A673 (cell line): Measurements from ENCODE around the gene ABCC10. TPM values are rescaled to one million over a fixed set of nuclear protein-coding genes. Genes with fewer than 3 reads are reported as not detected.
"Not testable (repeated sequence)": the region's sequence is repeated elsewhere in the genome, so short reads cannot be mapped to it uniquely, and the experiment has no call there.

Source experiments
- BruUV-seq: library from RNA; stranded (reverse); fragments of 400-500 nt; replicated peaks from 2 replicates; lab custom pipeline; 2021; lab: Mats Ljungman, UMichigan
- CTCF ChIA-PET: fragments of 300-600 bp; sonication (Branson Sonifier 250); formaldehyde crosslinking; loops from one replicate; lab custom pipeline; 2022; ENCODE audit warnings: antibody characterized with exemption; lab: Charles Lee
- POLR2A ChIA-PET: fragments of 300-600 bp; sonication (Branson Sonifier 250); formaldehyde crosslinking; loops from one replicate; lab custom pipeline; 2022; ENCODE audit warnings: antibody characterized with exemption; ENCODE audit not compliant: low non-redundant PET; lab: Charles Lee
- DNase-seq: peaks from one replicate; pipeline ENCODE4 v3.0.0-alpha.2; 2015; ENCODE audit warnings: low spot score
- H3K27ac ChIP-seq: fragments of 200-600 bp; sonication (generic); 2 replicates; pipeline ENCODE4 v1.5.1; 2016; ENCODE audit warnings: mixed run types, low read depth, mild to moderate bottlenecking, mixed read lengths, antibody characterized with exemption, low read length; ENCODE audit not compliant: poor library complexity, severe bottlenecking
- H3K27me3 ChIP-seq: fragments of 200-600 bp; sonication (generic); replicated peaks from 2 replicates; pipeline ENCODE4 v1.6.1; 2017; ENCODE audit warnings: mixed run types, low read depth, mild to moderate bottlenecking, mixed read lengths, antibody characterized with exemption, low read length; ENCODE audit not compliant: insufficient read depth, poor library complexity
- H3K36me3 ChIP-seq: fragments of 200-600 bp; sonication (generic); 2 replicates; pipeline ENCODE4 v1.6.1; 2016; ENCODE audit warnings: mixed run types, mild to moderate bottlenecking, mixed read lengths, antibody characterized with exemption, low read length; ENCODE audit not compliant: insufficient read depth, poor library complexity, severe bottlenecking
- H3K4me1 ChIP-seq: fragments of 200-600 bp; sonication (generic); 2 replicates; pipeline ENCODE4 v1.6.1; 2017; ENCODE audit warnings: mixed run types, mild to moderate bottlenecking, mixed read lengths, antibody characterized with exemption, low read length; ENCODE audit not compliant: insufficient read depth, poor library complexity, severe bottlenecking
- H3K4me3 ChIP-seq: fragments of 200-600 bp; sonication (generic); 2 replicates; pipeline ENCODE4 v1.5.1; 2016; ENCODE audit warnings: low read depth, mixed run types, mild to moderate bottlenecking, mixed read lengths, low read length; ENCODE audit not compliant: poor library complexity, severe bottlenecking
- H3K9me3 ChIP-seq: fragments of 200-600 bp; sonication (generic); 2 replicates; pipeline ENCODE4 v1.6.1; 2016; ENCODE audit warnings: mixed run types, low read depth, mild to moderate bottlenecking, mixed read lengths, antibody characterized with exemption, low read length; ENCODE audit not compliant: poor library complexity, severe bottlenecking
- EZH2 ChIP-seq: fragments of 200-600 bp; sonication (generic); IDR thresholded peaks from 2 replicates; pipeline ENCODE4 v1.6.1; 2017; ENCODE audit warnings: borderline replicate concordance, low read depth, mild to moderate bottlenecking, mixed read lengths, antibody characterized with exemption, low read length; ENCODE audit not compliant: poor library complexity, severe bottlenecking
- intact Hi-C: fragments of 100-400 bp; cut with micrococcal nuclease; formaldehyde crosslinking; loops from one replicate; pipeline ENCODE4 v1.10.0; 2022; ENCODE audit not compliant: unreplicated experiment
- total RNA-seq: library from RNA; stranded (reverse); gene quantifications from 2 replicates; pipeline ENCODE4 v1.2.3, GENCODE V29; 2021
- TF ChIP-seq, protein P1 (sequence below): fragments of 300-800, 200-600 bp; sonication (generic); conservative IDR thresholded peaks from 2 replicates; pipeline ENCODE4 v1.5.1; 2017; ENCODE audit warnings: low read depth, mild to moderate bottlenecking, antibody characterized with exemption, low read length, moderate library complexity, mixed read lengths

The ABCC10 gene
- total RNA-seq, 1 experiment from 2014 or later: 46.4 TPM

- H3K27ac ChIP-seq: no peak overlapping the region
- TF ChIP-seq EZH2: no peak
- TF ChIP-seq, protein P1, sequence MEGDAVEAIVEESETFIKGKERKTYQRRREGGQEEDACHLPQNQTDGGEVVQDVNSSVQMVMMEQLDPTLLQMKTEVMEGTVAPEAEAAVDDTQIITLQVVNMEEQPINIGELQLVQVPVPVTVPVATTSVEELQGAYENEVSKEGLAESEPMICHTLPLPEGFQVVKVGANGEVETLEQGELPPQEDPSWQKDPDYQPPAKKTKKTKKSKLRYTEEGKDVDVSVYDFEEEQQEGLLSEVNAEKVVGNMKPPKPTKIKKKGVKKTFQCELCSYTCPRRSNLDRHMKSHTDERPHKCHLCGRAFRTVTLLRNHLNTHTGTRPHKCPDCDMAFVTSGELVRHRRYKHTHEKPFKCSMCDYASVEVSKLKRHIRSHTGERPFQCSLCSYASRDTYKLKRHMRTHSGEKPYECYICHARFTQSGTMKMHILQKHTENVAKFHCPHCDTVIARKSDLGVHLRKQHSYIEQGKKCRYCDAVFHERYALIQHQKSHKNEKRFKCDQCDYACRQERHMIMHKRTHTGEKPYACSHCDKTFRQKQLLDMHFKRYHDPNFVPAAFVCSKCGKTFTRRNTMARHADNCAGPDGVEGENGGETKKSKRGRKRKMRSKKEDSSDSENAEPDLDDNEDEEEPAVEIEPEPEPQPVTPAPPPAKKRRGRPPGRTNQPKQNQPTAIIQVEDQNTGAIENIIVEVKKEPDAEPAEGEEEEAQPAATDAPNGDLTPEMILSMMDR: no peak
- ChIA-PET CTCF (no interaction called here), POLR2A (no interaction called here)
- H3K27me3 ChIP-seq: no peaks in the 10 kb centered on the region
- peak; percentile 33 for DNase-seq
- intact Hi-C loops: no loop called here
- no peaks in the 10 kb centered on the region for H3K9me3 ChIP-seq
- H3K36me3 ChIP-seq: no peaks in the 10 kb centered on the region
- H3K4me1 ChIP-seq: peaks cover 9% of the 10 kb centered on the region
- H3K4me3 ChIP-seq: no peak overlapping the region
- BruUV-seq: no TSS peak
These were observed 37.5 kb upstream of the ABCC10 start for GRCh38 chr6:43389730-43390295.

DNA sequence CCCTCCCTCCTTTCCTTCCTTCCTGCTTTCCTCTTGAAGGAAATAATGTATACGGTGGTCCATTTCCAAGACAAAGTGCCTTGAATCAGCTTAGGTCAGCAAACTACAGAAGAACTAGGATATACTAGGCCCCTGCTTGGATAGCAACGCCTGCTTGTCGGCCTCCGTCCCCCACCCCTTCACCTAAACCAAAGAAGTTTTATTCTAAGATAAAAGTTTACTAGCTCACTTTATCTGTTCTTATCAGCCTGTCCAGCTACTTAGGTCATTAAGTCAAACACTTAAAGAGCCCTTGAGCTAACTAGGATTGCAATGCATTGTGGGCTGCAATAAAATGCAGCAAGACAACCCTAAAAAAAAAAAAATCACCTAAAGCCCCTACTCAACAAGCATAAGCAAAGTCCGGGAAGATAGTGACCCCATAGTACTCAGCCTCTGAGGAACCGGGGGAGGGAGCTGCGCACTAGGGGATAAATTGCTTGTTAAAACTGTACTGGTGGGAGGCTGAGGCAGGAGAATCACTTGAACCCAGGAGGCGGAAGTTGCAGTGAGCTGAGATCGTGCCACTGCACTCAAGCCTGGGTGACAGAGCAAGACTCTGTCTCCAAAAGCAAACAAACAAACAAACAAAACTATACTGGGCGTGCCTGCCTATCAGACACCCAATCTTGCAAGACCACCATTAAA is 36.4 kb upstream of the ABCC10 start:
- intact Hi-C loops: not testable (repeated sequence)

DNA sequence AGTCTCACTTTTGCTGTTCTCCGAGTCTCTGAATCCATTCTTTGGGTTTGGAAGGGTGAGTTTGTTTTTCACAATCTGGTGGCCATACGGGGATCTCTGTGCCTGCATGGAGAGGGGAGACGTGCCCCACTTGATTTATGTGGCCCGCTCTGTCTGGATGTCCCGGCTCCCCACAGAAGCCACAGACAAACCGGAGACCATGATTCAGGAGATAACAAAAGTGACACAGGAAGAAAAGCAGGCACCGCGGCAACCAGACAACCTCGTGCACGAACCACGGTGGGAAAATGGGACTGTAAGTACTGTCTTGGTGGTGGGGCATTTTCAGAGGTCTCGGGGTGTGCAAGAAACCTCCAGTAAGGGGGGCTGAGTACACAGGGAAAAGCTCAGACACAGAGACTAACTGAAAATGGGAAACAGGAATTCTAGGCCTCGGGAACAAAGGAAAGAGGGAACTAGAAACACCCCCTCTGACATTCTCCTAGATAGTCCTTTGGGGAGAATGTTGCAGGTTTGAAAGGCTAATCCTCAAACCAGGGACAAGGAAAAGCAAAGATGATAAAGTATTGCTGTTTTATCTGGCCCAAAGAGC is 35.8 kb upstream of the ABCC10 start:
- TF ChIP-seq, protein P1: no peak
- no peak for TF ChIP-seq EZH2
- no peaks in the 10 kb centered on the region for H3K9me3 ChIP-seq
- peaks cover 9% of the 10 kb centered on the region for H3K4me1 ChIP-seq
- no peaks in the 10 kb centered on the region for H3K36me3 ChIP-seq
- no peak for DNase-seq
- POLR2A ChIA-PET: no interaction called here
- intact Hi-C loops: no loop called here
- CTCF ChIA-PET: no interaction called here
- BruUV-seq: no TSS peak
- no peak overlapping the region for H3K27ac ChIP-seq
- H3K4me3 ChIP-seq: no peak overlapping the region
- H3K27me3 ChIP-seq: no peaks in the 10 kb centered on the region

More for the DNA sequence above, 36.4 kb upstream of the ABCC10 start:
- H3K4me3 ChIP-seq, H3K27me3 ChIP-seq, H3K4me1 ChIP-seq, H3K27ac ChIP-seq, BruUV-seq, DNase-seq, H3K36me3 ChIP-seq, POLR2A ChIA-PET, CTCF ChIA-PET, H3K9me3 ChIP-seq: not testable (repeated sequence)

DNA sequence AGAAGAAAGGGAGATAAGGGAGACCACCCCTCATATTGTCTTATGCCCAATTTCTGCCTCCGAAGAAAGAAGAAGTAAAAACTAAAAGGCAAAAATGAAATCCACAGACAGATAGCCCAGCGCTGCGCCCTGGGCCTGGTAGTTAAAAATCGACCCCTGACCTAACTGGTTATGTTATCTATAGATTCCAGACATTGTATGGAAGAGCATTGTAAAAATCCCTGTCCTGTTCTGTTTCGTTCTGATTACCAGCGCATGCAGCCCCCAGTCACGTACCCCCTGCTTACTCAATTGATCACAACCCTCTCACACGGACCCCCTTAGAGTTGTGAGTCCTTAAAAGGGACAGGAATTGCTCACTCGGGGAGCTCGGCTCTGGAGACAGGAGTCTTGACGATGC is 34.2 kb upstream of the ABCC10 start:
- H3K27ac ChIP-seq, H3K4me1 ChIP-seq, H3K27me3 ChIP-seq, intact Hi-C loops, DNase-seq, CTCF ChIA-PET, H3K9me3 ChIP-seq, POLR2A ChIA-PET, H3K36me3 ChIP-seq, BruUV-seq, H3K4me3 ChIP-seq: not testable (repeated sequence)
